GM21390 (cell line): ENCODE results near the gene KCNH6.

ENCODE experiments used
- ATAC-seq: cut with Tn5 transposase; IDR thresholded peaks from one replicate; pipeline ENCODE4 v1.9.1; 2021; ENCODE audit not compliant: unreplicated experiment

The KCNH6 gene

DNA sequence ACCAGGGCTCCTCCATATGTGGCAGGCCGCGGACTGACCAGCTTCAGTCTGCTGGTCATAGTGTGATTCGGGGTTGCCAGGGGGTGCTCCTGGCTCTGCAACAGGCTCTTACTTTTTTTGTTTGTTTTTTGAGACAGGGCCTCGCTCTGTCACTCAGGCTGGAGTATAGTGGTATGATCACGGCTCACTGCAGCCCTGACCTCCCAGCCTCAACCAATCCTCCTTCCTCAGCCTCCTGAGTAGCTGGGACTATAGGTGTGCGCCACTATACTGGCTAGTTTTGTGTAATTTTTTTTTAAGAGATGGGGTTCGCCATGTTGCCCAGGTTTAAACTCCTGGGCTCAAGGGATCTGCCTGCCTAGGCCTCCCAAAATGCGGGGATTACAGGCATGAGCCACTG, 11.8 kb upstream of the KCNH6 start:
- no peak for ATAC-seq

- no peak for ATAC-seq
Observed at GRCh38 chr17:63512388-63512787, 10.8 kb upstream of the KCNH6 start.

- no peak for ATAC-seq
Observed at GRCh38 chr17:63512896-63513644, 10.1 kb upstream of the KCNH6 start.

DNA sequence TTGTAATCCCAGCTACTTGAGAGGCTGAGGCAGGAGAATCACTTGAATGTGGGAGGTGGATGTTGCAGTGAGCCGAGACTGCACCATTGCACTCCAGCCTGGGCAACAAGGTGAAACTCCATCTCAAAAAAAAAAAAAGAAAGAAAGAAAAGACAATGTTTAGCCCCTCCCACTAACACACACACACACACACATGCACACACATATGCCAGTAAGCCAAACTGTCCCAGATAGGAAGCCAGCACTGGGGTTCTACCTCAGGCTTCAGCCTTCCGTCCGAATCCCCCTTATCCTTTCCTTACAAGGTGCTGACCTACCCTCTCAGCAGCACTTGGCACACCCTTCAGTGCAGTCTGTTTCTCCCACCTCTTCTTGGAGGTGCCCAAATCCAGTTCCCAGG, 8.7 kb upstream of the KCNH6 start:
- peak; percentile 23 for ATAC-seq

- peak; percentile 70 for ATAC-seq
Observed at GRCh38 chr17:63514974-63515373, 8.2 kb upstream of the KCNH6 start.

DNA sequence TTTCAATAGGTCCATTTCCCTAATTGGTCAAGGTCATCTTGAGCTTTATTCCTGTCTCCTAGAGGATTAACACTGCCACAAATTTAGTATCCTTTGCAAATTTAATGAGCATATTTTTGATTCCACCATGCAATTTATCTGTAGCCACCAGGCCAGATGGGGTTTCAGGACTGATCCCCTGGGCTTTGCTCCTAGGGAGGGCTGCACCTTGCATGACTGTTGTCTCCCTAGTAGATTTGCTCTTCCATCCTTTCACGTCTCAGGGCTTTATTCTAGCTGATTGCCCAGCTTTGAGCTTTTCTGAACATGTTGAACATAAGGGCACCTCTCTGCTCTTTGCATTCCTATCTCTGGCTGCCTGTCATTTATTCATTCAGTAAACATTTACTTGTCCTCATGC, 7.7 kb upstream of the KCNH6 start:
- no peak for ATAC-seq

DNA sequence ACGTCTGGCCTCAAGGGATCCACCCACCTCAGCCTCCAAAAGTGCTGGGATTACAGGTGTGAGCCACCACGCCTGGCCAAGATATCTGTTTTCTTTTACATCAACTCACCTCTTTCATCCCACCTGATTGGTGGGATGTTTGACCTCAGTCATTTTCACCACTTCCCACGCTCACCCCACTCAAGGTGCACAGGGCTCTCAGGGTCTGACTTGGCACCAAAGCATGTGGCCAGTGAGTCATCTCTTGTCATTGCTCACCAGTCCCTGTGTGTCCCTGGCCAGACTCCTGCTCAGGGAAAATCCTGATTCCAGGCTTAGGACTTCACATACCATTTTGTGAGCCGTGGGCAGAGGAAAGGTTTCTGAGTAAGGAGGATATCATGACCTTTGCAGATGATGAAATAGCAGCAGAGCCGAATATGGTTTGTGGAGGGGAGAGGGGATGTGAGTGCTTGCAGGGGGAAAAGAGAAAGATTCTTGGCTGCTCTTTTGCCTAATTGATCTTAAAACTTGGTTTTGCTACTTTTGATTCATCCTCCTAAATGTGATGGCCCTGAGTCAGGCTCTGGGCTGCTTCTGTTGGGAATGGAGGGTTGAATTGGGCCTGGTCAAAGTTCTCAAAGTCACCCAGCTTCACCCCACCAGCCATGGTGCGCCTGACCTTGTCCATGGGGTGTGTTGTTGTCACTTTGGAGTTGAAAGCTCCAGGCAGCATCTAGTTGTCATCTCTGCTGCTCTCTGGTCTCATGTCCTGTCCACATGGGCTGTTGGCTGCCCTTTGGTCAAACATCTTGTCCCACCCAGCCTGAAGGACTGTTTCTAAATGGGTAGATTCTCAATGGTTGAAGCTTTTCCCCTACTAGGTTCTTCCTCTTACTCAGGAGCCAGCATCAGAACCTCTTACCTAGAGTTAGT, 6.0 kb upstream of the KCNH6 start:
- ATAC-seq, result no peak

GRCh38 chr17:63517825-63518534, 5.2 kb upstream of the KCNH6 start:
- ATAC-seq, result no peak

GRCh38 chr17:63519116-63519881, 3.9 kb upstream of the KCNH6 start:
- no peak for ATAC-seq

DNA sequence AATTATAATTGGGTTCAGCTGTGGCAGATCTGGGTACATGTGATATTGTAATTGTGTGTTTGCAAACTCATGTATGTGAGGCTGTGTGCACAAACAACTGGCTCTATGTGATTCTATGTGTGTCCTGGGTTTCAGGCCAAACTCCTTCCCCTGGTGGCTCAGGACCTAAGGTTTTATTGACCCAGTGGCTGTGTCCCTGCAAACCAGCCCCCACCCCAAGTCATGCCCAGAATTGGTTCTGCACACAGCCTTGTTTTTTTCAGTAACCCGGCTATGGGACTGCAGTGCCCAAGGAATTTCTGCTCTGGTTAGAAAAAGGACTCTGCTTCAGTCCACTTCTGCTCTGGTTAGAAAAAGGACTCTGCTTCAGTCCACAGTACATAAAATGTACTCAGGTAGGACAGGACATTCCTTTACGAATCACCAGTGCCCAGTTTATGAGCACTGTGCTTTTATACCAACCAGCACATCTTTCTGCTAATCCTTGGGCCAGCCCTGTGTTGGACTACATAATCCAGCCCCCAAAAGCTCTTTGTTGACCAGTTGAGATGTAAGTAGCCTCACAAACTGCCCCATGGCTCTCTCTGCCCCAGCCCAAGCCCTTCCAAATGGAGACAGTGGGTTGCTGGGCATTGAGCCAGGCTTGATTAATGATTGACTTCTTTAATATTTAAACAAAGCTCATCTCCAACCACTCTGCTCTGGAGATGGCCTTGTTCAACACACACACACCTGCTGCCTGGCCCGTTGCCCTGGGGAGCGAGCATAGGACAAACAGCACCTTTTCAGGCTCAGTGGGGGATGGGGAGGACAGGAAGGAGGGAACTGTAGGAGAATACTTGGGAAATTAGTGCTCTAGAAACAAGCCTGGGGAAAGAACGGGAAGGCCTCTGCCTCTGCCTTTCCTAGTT, 2.9 kb upstream of the KCNH6 start:
- no peak for ATAC-seq

- no peak for ATAC-seq
Observed at GRCh38 chr17:63524051-63524450, 893 bp downstream of the KCNH6 start.

DNA sequence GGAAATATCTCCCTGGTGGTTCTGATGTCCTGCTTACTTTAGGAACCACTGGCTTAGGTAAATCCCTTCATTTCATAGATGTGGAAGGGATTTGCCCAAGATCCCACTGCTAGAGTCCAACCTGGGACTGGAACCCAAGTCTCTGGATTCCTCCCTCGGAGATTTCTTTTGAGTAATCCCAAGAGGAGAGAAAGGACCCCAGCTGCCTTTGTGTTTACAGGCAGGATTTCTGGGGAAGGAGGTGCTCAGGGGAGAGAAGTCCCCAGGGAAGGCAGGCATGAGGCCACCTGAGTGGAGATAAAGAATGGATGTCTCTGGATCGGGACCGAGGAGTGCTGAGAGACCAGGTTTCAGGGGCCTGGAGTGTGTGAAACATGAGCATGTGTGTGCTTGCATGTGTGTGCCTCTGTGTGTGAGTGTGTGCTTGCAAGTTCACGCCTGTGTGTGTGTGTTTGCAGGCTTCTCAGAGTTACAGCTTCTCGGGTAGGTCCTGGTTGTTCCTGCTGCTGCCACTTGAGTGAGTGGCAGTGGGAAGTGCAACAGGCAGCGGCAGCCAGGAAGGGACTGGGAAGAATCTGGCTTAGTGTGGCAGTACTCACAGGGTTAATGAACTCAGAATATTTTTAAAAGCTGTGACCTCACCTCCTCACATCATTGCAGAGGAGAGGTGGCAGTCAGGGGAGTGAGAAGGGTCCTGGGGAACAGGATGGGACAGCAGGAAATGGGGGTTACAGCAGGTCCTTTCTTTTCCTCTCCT, 2.2 kb downstream of the KCNH6 start:
- no peak for ATAC-seq

DNA sequence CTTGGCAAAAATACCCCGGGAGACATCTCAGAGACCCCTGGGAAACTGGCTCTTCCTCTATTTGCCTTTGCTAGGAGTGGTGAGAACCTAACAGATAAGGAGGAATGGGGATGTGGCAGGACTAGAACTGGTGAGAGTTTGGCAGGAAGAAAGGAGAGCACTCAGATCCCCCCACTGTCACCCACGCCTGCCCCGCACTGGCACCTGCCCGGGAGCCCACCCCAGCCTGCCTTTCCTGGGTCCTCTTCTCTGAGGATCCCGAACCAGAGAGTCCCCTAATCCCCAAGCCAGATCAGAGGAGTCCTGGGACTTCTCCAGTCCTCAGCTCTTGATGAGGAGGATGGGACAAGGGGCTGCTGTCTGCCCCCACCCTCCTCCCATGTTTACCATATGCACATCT, 3.7 kb downstream of the KCNH6 start:
- no peak for ATAC-seq

DNA sequence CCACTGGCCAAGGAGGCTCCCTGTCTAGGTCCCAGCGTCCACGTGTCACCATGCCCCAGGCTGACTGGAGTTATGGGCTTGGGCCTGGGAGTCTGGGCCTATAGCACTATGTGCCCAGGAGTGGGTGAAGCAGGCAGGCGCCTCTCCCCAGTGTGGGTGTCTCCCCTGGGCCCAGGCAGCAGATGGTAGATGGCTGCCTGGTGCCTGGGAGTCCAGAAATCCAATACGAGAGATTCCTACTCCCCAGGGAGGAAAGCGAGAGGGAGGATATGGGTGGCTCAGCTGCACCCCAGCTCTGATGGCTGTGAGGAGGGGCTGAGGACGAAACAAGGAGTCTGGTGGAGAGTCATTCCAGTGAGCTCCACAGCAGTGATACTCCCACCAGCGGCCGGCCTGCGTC, 5.0 kb downstream of the KCNH6 start:
- no peak for ATAC-seq

GRCh38 chr17:63529711-63530556, 6.8 kb downstream of the KCNH6 start:
- ATAC-seq, result no peak

- ATAC-seq, result no peak
Observed at GRCh38 chr17:63530557-63531021, 7.4 kb downstream of the KCNH6 start.

DNA sequence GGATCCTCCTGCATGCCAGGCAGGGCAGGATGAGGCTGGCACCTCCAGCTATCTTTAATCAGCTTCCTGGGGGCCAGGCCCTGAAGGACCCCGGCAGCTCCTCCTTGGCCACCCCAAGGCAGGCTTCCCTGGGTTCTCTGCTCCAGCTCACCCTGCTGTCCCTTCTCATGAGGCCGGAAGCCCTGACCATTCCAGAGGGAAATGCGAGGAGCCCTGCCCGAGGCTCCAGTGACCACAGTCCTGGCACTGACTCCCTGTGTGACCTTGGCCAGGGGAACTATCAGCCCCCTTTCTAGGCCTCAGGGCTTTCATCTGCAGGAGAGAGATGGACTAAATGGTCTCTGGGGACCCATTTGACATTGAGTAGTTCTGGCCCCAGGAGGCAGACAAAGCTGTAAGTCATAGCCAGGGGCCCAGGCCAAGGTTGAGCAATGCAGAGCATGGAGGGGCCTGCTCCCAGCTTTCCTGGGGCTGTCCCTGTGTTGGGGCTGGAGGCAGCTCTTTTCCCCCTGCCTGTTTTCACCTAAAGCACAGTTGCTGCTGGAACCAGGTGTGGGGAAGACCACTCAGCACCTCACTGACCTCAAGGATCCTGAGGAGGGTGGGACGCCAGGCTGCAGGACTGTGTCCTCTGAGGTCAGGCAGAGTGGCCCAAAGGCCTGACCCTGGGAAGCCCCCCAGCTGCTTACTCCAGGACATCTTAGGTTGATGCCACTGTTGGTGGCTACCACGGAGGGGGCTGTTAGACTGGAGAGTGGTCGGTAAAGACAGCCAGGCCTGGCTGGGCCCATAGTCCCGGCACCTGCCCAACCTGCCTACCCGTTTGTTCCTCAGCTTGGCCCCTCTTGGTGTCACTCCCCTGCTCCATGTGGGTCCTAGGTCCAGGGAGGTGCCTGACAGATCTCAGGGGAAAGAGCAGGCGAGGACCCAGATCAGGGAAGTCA, 8.1 kb downstream of the KCNH6 start:
- no peak for ATAC-seq
